GM12891 (cell line): ENCODE results near the gene C16orf74.

Source experiments
- DNase-seq: peaks from one replicate; pipeline ENCODE4 v3.0.0; 2011; ENCODE audit warnings: low spot score; ENCODE audit not compliant: insufficient read length
- FAIRE-seq: peaks from 2 replicates; lab custom pipeline; 2011; peaks lifted over from hg19 to GRCh38; lab: Jason Lieb, UNC
- PAX5 ChIP-seq: IDR thresholded peaks from 2 replicates; pipeline ENCODE4 v1.6.1; 2011; ENCODE audit warnings: low read length, moderate library complexity, mild to moderate bottlenecking; ENCODE audit not compliant: insufficient read depth, severe bottlenecking
- POLR2A ChIP-seq: IDR thresholded peaks from 2 replicates; pipeline ENCODE4 v1.6.1; 2011; ENCODE audit warnings: low read depth, low read length, control low read depth
- POLR2AphosphoS5 ChIP-seq: IDR thresholded peaks from 2 replicates; pipeline ENCODE4 v1.6.1; 2011; ENCODE audit warnings: low read depth, low read length, control low read depth
- POU2F2 ChIP-seq: IDR thresholded peaks from 2 replicates; pipeline ENCODE4 v1.6.1; 2011; ENCODE audit warnings: low read depth, mild to moderate bottlenecking, control low read depth, low read length, moderate library complexity
- SPI1 ChIP-seq: IDR thresholded peaks from 2 replicates; pipeline ENCODE4 v1.6.1; 2011; ENCODE audit warnings: low read depth, low read length, control low read depth
- TAF1 ChIP-seq: IDR thresholded peaks from 2 replicates; pipeline ENCODE4 v1.6.1; 2011; ENCODE audit warnings: low read depth, low read length, control low read depth

Gene C16orf74

GRCh38 chr16:85735225-85735635 is 15.7 kb downstream of the C16orf74 start:
- TF ChIP-seq POU2F2 = no peak
- TF ChIP-seq SPI1 = peak; percentile 28; the same call in 1 of the 2 replicates
- no peak for TF ChIP-seq POLR2AphosphoS5
- TF ChIP-seq PAX5 = peak; percentile 9
- no peak for TF ChIP-seq POLR2A
- no peak for TF ChIP-seq TAF1
- FAIRE-seq (peak; percentile 70), DNase-seq (peak; percentile 66)

GRCh38 chr16:85734311-85735017 is 16.4 kb downstream of the C16orf74 start:
- TF ChIP-seq PAX5 (no peak), TAF1 (no peak), SPI1 (no peak), POLR2A (no peak), POLR2AphosphoS5 (no peak), POU2F2 (no peak)
- peak; percentile 28 for FAIRE-seq
- no peak for DNase-seq

GRCh38 chr16:85733839-85734170 is 17.1 kb downstream of the C16orf74 start:
- TF ChIP-seq PAX5 (no peak), SPI1 (no peak), TAF1 (no peak), POU2F2 (no peak)
- DNase-seq (no peak), FAIRE-seq (no peak)

GRCh38 chr16:85733155-85733838 is 17.6 kb downstream of the C16orf74 start:
- TF ChIP-seq POLR2AphosphoS5 = no peak
- TF ChIP-seq TAF1 = no peak
- no peak for TF ChIP-seq SPI1
- TF ChIP-seq POLR2A = no peak
- TF ChIP-seq PAX5 = no peak
- no peak for TF ChIP-seq POU2F2
- FAIRE-seq = peak; percentile 31
- DNase-seq = no peak

- no peak for FAIRE-seq
- TF ChIP-seq POU2F2 = no peak
- DNase-seq = no peak
Measured at GRCh38 chr16:85731179-85731578, 19.7 kb downstream of the C16orf74 start.

GRCh38 chr16:85730186-85730465 is 20.8 kb downstream of the C16orf74 start:
- no peak for DNase-seq
- no peak for FAIRE-seq
- TF ChIP-seq TAF1 = no peak
- TF ChIP-seq PAX5 = no peak
- no peak for TF ChIP-seq POLR2A
- no peak for TF ChIP-seq SPI1
- no peak for TF ChIP-seq POU2F2
- TF ChIP-seq POLR2AphosphoS5 = no peak

GRCh38 chr16:85729452-85730185 is 21.3 kb downstream of the C16orf74 start:
- TF ChIP-seq PAX5 = no peak
- no peak for TF ChIP-seq TAF1
- no peak for TF ChIP-seq SPI1
- no peak for TF ChIP-seq POLR2AphosphoS5
- no peak for TF ChIP-seq POLR2A
- no peak for TF ChIP-seq POU2F2
- no peak for FAIRE-seq
- no peak for DNase-seq

- FAIRE-seq (no peak), DNase-seq (no peak)
- no peak for TF ChIP-seq POLR2AphosphoS5
- TF ChIP-seq PAX5 = no peak
- no peak for TF ChIP-seq TAF1
- no peak for TF ChIP-seq SPI1
- TF ChIP-seq POU2F2 = no peak
- no peak for TF ChIP-seq POLR2A
Measured at GRCh38 chr16:85728879-85729278, 22.0 kb downstream of the C16orf74 start.

- no peak for DNase-seq
- no peak for TF ChIP-seq TAF1
- no peak for TF ChIP-seq PAX5
- no peak for TF ChIP-seq POU2F2
- no peak for TF ChIP-seq POLR2A
- TF ChIP-seq POLR2AphosphoS5 = no peak
- TF ChIP-seq SPI1 = no peak
- FAIRE-seq = no peak
Measured at GRCh38 chr16:85724936-85725335, 26.0 kb downstream of the C16orf74 start.
